Transverse colon (tissue), 4 donors: ENCODE data around the gene USP26. TPM values are rescaled to one million over a fixed set of nuclear protein-coding genes. Genes with fewer than 3 reads are reported as not detected.
"Not testable (repeated sequence)": the region's sequence is repeated elsewhere in the genome, so short reads cannot be mapped to it uniquely, and the experiment has no call there.

ENCODE experiments used
- DNase-seq: peaks from one replicate; pipeline ENCODE4 v3.0.0-alpha.2; 2019
- H3K27ac ChIP-seq, 4 donors: fragments of 200-600 bp; sonication (generic); 2 replicates each; pipeline ENCODE4 v1.5.1; 2016 to 2018; ENCODE audit warnings: inconsistent platforms in 4 of 4
- H3K27me3 ChIP-seq: fragments of 200-600 bp; sonication (generic); 2 replicates; pipeline ENCODE4 v1.5.1; 2017; ENCODE audit warnings: inconsistent platforms
- H3K36me3 ChIP-seq, 4 donors: fragments of 200-600 bp; sonication (generic); 2 replicates each; pipeline ENCODE4 v1.5.1; 2017 to 2019; ENCODE audit warnings: inconsistent platforms in 4 of 4
- H3K4me1 ChIP-seq, 4 donors: fragments of 200-600 bp; sonication (generic); 2 replicates each; pipeline ENCODE4 v1.5.1; 2017 to 2020; ENCODE audit warnings: inconsistent platforms in 4 of 4
- H3K4me3 ChIP-seq, 4 donors: fragments of 200-600 bp; sonication (generic); 1 replicate in 1 of 4; 2 replicates in 3 of 4; pipeline versions ENCODE4 v1.5.1 to v1.6.1; 2017 to 2019; ENCODE audit warnings: inconsistent platforms in 4 of 4
- H3K9me3 ChIP-seq, 2 donors: fragments of 200-600 bp; sonication (generic); 2 replicates each; pipeline ENCODE4 v1.5.1; 2017 to 2019; ENCODE audit warnings: inconsistent platforms in 2 of 2
- EP300 ChIP-seq: sonication (generic); formaldehyde crosslinking; IDR thresholded peaks from one replicate; pipeline ENCODE4 v1.6.1; 2017; ENCODE audit warnings: antibody characterized with exemption, low read depth
- POLR2A ChIP-seq: fragments of 450-650 bp; IDR thresholded peaks from one replicate; pipeline ENCODE4 v1.6.1; 2016; ENCODE audit warnings: antibody characterized with exemption, mild to moderate bottlenecking, moderate library complexity
- POLR2AphosphoS5 ChIP-seq, 3 donors: sonication (generic); formaldehyde crosslinking; IDR thresholded peaks; one replicate each; pipeline ENCODE4 v1.6.1; 2016; ENCODE audit warnings: antibody characterized with exemption in 3 of 3
- WGBS, 2 donors: methylation state at CpG; one replicate each; pipeline ENCODE4 v1.1.5; 2018; ENCODE audit warnings: low coverage in 1 of 2; 5-methylcytosine and 5-hydroxymethylcytosine counted together
- in situ Hi-C, 4 donors: fragments of 200-750 bp; cut with MboI; loops; one replicate each; pipeline versions ENCODE4 v1.15.0 to v1.15.1; 2017; ENCODE audit warnings: low sequenced_read_pairs in 3 of 4, low pct_ligation_motif_present in 1 of 4, low pct_unique_long_range_greater_than_20kb in 1 of 4
- intact Hi-C: fragments of 100-400 bp; cut with DNase I; formaldehyde crosslinking; loops from one replicate; pipeline ENCODE4 v1.15.1; 2023; ENCODE audit warnings: low total_unique reads
- total RNA-seq, 4 donors: library from RNA; depleted of rRNA; stranded (reverse); fragments of >200 nt; gene quantifications; one replicate each; pipeline ENCODE4 v1.1.0, GENCODE V29; 2016
- TF ChIP-seq, protein P1 (sequence below), 5 experiments: fragments of 200-600 bp in 3 of 5; fragments of 450-650 bp in 2 of 5; sonication (generic) in 3 of 5; IDR thresholded peaks; 1 replicate in 2 of 5; 2 replicates in 3 of 5; pipeline ENCODE4 v1.5.1; 2016 to 2017; ENCODE audit warnings: antibody characterized with exemption in 5 of 5, inconsistent platforms in 3 of 5, mild to moderate bottlenecking in 2 of 5, moderate library complexity in 1 of 5

Gene USP26
- total RNA-seq, 4 donors from 2014 or later: not detected

DNA sequence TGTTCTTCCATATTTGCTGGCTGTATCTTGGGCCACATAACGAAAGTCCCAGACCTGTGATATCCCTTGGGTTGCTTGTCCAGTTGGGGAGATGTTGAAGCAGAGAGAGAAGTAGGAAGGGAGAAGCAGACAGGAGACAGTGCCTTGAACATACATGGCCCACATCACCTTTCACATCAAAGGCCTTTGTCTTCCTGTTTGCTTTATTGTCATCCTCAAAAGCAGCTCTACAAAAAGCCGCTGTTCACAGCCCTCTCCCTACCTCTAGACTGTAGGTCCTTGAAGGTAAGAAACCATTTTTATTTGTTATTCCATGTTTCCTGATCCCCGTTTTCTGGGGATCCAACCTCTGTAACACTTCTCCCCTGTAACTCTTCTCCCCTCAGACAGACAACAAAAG is 14.9 kb downstream of the USP26 start:
- no peak overlapping the region for H3K27ac ChIP-seq
- no peak overlapping the region for H3K4me3 ChIP-seq
- no peak for DNase-seq
- no peaks in the 10 kb centered on the region for H3K27me3 ChIP-seq
- in situ Hi-C loops: no loop called here
- intact Hi-C loops: no loop called here
- H3K9me3 ChIP-seq: no peaks in the 10 kb centered on the region
- H3K4me1 ChIP-seq: no peaks in the 10 kb centered on the region
- TF ChIP-seq, protein P1, sequence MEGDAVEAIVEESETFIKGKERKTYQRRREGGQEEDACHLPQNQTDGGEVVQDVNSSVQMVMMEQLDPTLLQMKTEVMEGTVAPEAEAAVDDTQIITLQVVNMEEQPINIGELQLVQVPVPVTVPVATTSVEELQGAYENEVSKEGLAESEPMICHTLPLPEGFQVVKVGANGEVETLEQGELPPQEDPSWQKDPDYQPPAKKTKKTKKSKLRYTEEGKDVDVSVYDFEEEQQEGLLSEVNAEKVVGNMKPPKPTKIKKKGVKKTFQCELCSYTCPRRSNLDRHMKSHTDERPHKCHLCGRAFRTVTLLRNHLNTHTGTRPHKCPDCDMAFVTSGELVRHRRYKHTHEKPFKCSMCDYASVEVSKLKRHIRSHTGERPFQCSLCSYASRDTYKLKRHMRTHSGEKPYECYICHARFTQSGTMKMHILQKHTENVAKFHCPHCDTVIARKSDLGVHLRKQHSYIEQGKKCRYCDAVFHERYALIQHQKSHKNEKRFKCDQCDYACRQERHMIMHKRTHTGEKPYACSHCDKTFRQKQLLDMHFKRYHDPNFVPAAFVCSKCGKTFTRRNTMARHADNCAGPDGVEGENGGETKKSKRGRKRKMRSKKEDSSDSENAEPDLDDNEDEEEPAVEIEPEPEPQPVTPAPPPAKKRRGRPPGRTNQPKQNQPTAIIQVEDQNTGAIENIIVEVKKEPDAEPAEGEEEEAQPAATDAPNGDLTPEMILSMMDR (IDR thresholded peaks at IDR 0.05): no peak
- no peak for TF ChIP-seq POLR2A
- TF ChIP-seq EP300: no peak
- no peak for TF ChIP-seq POLR2AphosphoS5 (IDR thresholded peaks at IDR 0.05)
- 67 to 74% methylated on average over 1 to 3 of the region's 3 CpGs for WGBS, 2 donors
- no peaks in the 10 kb centered on the region for H3K36me3 ChIP-seq

DNA sequence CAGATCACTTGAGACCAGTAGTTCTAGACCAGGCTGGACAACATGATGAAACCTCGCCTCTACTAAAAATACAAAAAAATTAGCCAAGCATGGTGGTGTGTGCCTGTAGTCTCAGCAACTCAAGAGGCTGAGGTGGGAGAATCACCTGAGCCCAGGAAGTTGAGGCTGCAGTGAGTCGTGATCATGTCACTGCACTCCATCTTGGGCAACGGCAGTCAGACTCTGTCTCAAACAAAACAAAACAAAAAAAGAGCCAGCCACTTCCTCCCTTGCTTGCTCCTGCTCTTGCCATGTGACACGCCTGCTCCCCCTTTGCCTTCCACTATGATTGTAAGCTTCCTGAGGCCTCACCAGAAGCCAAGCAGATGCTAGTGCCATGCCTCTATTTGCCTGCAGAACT is 19.1 kb downstream of the USP26 start:
- in situ Hi-C loops, intact Hi-C loops: not testable (repeated sequence)
- 87% methylated on average over 4 of the region's 4 CpGs; no CpG with 5 or more reads in 1 of the 2 donors for WGBS, 2 donors

DNA sequence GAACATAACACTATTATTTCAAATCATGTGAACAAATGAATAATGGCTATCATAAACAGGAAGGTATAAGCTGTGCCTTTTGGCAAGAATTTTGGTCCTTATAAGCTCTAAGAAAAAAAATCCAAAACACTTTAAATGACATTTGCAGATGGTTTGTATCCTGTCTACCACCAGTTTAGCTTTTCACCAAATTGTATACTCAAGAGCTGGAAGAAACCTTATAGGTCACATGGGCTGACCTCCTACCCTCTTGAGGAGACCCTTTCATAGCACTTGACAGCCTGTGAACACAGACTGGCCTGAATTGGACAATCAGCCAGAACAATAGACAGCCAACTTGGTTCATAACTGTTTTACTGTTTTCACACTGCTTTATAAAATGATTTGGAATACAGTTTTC is 24.3 kb downstream of the USP26 start:
- in situ Hi-C loops (no loop called here), intact Hi-C loops (no loop called here)
- no peaks in the 10 kb centered on the region for H3K4me1 ChIP-seq
- no peak for DNase-seq
- no peaks in the 10 kb centered on the region for H3K9me3 ChIP-seq
- H3K27me3 ChIP-seq: no peaks in the 10 kb centered on the region
- TF ChIP-seq POLR2AphosphoS5 (IDR thresholded peaks at IDR 0.05): no peak
- TF ChIP-seq, protein P1 (IDR thresholded peaks at IDR 0.05): no peak
- H3K36me3 ChIP-seq: no peaks in the 10 kb centered on the region
- no peak overlapping the region for H3K4me3 ChIP-seq
- no peak overlapping the region for H3K27ac ChIP-seq

More for the DNA sequence above, 19.1 kb downstream of the USP26 start:
- not testable (repeated sequence) for H3K9me3 ChIP-seq, H3K36me3 ChIP-seq, H3K4me1 ChIP-seq, H3K27ac ChIP-seq, H3K4me3 ChIP-seq, H3K27me3 ChIP-seq, DNase-seq

DNA sequence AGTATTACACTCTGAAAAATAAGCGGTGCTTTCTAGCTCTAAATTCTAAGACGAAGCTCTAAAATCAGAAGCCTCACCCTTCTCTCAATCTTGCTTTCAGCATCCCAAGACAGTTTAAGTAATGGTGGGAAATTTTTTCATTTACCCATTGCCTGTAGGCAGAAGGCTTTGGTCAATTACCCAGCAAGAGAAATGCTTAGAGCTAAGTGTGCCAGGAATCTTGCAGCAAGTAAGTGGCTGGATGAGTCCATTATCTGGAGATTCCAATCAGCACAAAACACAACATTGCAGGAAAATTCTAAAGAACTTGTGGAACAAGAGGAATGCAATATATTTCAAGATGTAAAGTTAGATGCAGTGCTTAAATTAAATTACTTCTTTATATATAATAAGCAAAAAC is 28.4 kb downstream of the USP26 start:
- DNase-seq: no peak
- no peak overlapping the region for H3K27ac ChIP-seq
- no peaks in the 10 kb centered on the region for H3K4me1 ChIP-seq
- no peak for TF ChIP-seq POLR2A
- TF ChIP-seq EP300: no peak
- TF ChIP-seq, protein P1 (IDR thresholded peaks at IDR 0.05): no peak
- TF ChIP-seq POLR2AphosphoS5 (IDR thresholded peaks at IDR 0.05): no peak
- H3K9me3 ChIP-seq: no peaks in the 10 kb centered on the region
- no peaks in the 10 kb centered on the region for H3K27me3 ChIP-seq
- intact Hi-C loops (no loop called here), in situ Hi-C loops (no loop called here)
- 92 to 100% methylated on average over 2 of the region's 2 CpGs for WGBS, 2 donors
- H3K36me3 ChIP-seq: no peaks in the 10 kb centered on the region
- no peak overlapping the region for H3K4me3 ChIP-seq

DNA sequence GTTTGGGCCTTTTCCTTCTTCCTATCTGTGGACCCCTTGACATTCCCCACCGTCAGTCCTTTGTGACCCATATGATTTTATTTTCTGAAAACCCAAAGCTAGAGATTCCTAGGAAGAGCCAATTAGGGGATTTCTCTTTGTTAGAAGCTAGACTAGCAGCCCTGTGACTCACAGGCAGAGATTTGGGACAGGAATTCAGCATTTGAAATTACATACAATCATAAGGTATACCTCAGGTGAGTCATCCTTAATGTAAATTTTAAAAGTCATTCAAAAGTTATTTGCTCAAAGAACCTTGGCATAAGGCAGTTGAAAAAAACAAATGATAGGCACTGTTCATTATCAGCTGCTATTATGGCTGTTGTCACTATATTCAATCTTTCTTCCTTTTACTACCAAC is 40.6 kb downstream of the USP26 start:
- H3K4me3 ChIP-seq: no peak overlapping the region
- TF ChIP-seq, protein P1 (IDR thresholded peaks at IDR 0.05): no peak
- TF ChIP-seq POLR2AphosphoS5 (IDR thresholded peaks at IDR 0.05) (no peak), EP300 (no peak), POLR2A (no peak)
- no peaks in the 10 kb centered on the region for H3K4me1 ChIP-seq
- no peaks in the 10 kb centered on the region for H3K27me3 ChIP-seq
- H3K9me3 ChIP-seq: no peaks in the 10 kb centered on the region
- WGBS, 2 donors: 78% methylated on average over 1 of the region's 1 CpG; no CpG with 5 or more reads in 1 of the 2 donors
- no peaks in the 10 kb centered on the region for H3K36me3 ChIP-seq
- intact Hi-C loops (no loop called here), in situ Hi-C loops (loop anchor here in 1 of 4 donors (10.0 kb wide), 1 partner anchor 108 kb away; no protein-coding TSS in a partner anchor)
- DNase-seq: no peak
- no peak overlapping the region for H3K27ac ChIP-seq
